ENCODE results near the gene ARVCF.

ARVCF gene

GRCh38 chr22:20015187-20015625 lies 1.4 kb downstream of the ARVCF start:
- no peak for DNase-seq

- no peak for DNase-seq
These were observed 2.0 kb downstream of the ARVCF start for GRCh38 chr22:20014526-20015186.

- peak; percentile 61 for DNase-seq
These were observed 3.2 kb downstream of the ARVCF start for GRCh38 chr22:20013382-20013871.

- DNase-seq: no peak
These were observed 3.8 kb downstream of the ARVCF start for GRCh38 chr22:20012741-20013331.

- no peak for DNase-seq
These were observed 4.5 kb downstream of the ARVCF start for GRCh38 chr22:20011993-20012740.

GRCh38 chr22:20011123-20011992 lies 5.3 kb downstream of the ARVCF start:
- DNase-seq: no peak

GRCh38 chr22:20010307-20011122 lies 6.1 kb downstream of the ARVCF start:
- no peak for DNase-seq

GRCh38 chr22:20009582-20010306 lies 6.9 kb downstream of the ARVCF start:
- no peak for DNase-seq

- DNase-seq: no peak
These were observed 7.6 kb downstream of the ARVCF start for GRCh38 chr22:20009018-20009491.

GRCh38 chr22:20008221-20008995 lies 8.2 kb downstream of the ARVCF start:
- no peak for DNase-seq

- no peak for DNase-seq
These were observed 12.2 kb downstream of the ARVCF start for GRCh38 chr22:20004464-20004863.

GRCh38 chr22:20003304-20003703 lies 13.3 kb downstream of the ARVCF start:
- no peak for DNase-seq

- no peak for DNase-seq
These were observed 14.0 kb downstream of the ARVCF start for GRCh38 chr22:20002636-20003035.

- no peak for DNase-seq
These were observed 14.5 kb downstream of the ARVCF start for GRCh38 chr22:20002128-20002527.

GRCh38 chr22:20001082-20001638 lies 15.5 kb downstream of the ARVCF start:
- DNase-seq: no peak

GRCh38 chr22:20000246-20001081 lies 16.2 kb downstream of the ARVCF start:
- no peak for DNase-seq

GRCh38 chr22:19998991-19999820 lies 17.4 kb downstream of the ARVCF start:
- no peak for DNase-seq

Measured in COR-L47 (cell line).